ENCODE results near the gene RPE. TPM values are rescaled to one million over a fixed set of nuclear protein-coding genes. Genes with fewer than 3 reads are reported as not detected.

Gene RPE
- total RNA-seq, 2 experiments from 2014 or later = 40.8 to 43.7 TPM

Other genes with a start within 250 kb of the RPE start
- gene UNC80, start 230.8 kb upstream of the RPE start, total RNA-seq = not detected
- 1 to 10 TPM; 4.6 to 6.3 TPM for gene KANSL1L, start 168.8 kb downstream of the RPE start, total RNA-seq
- not detected for gene ACADL, start 222.8 kb downstream of the RPE start, total RNA-seq